Measurements from ENCODE around the gene SPTBN5. TPM values are rescaled to one million over a fixed set of nuclear protein-coding genes. Genes with fewer than 3 reads are reported as not detected.

SPTBN5 gene
- total RNA-seq, 1 experiment from 2014 or later: 2.1 TPM

- TF ChIP-seq TCF7L2 (IDR thresholded peaks at IDR 0.05; ENCODE audit: low read depth, low read length) (no peak), POLR2AphosphoS5 (IDR thresholded peaks at IDR 0.05; ENCODE audit: low read depth, low read length) (no peak), SIN3A (IDR thresholded peaks at IDR 0.05; ENCODE audit: borderline replicate concordance, insufficient read depth, low read depth, low read length) (no peak)
- TF ChIP-seq, protein P1, sequence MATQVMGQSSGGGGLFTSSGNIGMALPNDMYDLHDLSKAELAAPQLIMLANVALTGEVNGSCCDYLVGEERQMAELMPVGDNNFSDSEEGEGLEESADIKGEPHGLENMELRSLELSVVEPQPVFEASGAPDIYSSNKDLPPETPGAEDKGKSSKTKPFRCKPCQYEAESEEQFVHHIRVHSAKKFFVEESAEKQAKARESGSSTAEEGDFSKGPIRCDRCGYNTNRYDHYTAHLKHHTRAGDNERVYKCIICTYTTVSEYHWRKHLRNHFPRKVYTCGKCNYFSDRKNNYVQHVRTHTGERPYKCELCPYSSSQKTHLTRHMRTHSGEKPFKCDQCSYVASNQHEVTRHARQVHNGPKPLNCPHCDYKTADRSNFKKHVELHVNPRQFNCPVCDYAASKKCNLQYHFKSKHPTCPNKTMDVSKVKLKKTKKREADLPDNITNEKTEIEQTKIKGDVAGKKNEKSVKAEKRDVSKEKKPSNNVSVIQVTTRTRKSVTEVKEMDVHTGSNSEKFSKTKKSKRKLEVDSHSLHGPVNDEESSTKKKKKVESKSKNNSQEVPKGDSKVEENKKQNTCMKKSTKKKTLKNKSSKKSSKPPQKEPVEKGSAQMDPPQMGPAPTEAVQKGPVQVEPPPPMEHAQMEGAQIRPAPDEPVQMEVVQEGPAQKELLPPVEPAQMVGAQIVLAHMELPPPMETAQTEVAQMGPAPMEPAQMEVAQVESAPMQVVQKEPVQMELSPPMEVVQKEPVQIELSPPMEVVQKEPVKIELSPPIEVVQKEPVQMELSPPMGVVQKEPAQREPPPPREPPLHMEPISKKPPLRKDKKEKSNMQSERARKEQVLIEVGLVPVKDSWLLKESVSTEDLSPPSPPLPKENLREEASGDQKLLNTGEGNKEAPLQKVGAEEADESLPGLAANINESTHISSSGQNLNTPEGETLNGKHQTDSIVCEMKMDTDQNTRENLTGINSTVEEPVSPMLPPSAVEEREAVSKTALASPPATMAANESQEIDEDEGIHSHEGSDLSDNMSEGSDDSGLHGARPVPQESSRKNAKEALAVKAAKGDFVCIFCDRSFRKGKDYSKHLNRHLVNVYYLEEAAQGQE (IDR thresholded peaks at IDR 0.05; ENCODE audit: insufficient read depth in 1 of 2, low read depth in 2 of 2, low read length in 1 of 2): no peak
- TF ChIP-seq, protein P2, sequence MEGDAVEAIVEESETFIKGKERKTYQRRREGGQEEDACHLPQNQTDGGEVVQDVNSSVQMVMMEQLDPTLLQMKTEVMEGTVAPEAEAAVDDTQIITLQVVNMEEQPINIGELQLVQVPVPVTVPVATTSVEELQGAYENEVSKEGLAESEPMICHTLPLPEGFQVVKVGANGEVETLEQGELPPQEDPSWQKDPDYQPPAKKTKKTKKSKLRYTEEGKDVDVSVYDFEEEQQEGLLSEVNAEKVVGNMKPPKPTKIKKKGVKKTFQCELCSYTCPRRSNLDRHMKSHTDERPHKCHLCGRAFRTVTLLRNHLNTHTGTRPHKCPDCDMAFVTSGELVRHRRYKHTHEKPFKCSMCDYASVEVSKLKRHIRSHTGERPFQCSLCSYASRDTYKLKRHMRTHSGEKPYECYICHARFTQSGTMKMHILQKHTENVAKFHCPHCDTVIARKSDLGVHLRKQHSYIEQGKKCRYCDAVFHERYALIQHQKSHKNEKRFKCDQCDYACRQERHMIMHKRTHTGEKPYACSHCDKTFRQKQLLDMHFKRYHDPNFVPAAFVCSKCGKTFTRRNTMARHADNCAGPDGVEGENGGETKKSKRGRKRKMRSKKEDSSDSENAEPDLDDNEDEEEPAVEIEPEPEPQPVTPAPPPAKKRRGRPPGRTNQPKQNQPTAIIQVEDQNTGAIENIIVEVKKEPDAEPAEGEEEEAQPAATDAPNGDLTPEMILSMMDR (IDR thresholded peaks at IDR 0.05): no peak
- DNase-seq (ENCODE audit: low read depth, low spot score) (no peak), ATAC-seq (peak; percentile 14; the same call in 1 of the 2 replicates)
- Histone ChIP-seq H3K36me3 (ENCODE audit: control insufficient read depth, insufficient read depth, low read length) (no peaks in the 10 kb centered on the region), H3K4me3 (ENCODE audit: low read depth in 2 of 2, low read length in 2 of 2) (no peak overlapping the region), H3K27ac (ENCODE audit: low read length) (no peak overlapping the region), H3K9me3 (ENCODE audit: control insufficient read depth, insufficient read depth, low read depth, low read length) (no peaks in the 10 kb centered on the region), H3K27me3 (ENCODE audit: control insufficient read depth, insufficient read depth, low read length) (no peaks in the 10 kb centered on the region), H3K4me1 (ENCODE audit: control insufficient read depth, insufficient read depth, low read length) (no peaks in the 10 kb centered on the region)
- ChIA-PET CTCF (no interaction called here), POLR2A (no interaction called here)
- in situ Hi-C loops (cut with HindIII; ENCODE audit: low pct_unique_long_range_greater_than_20kb, low sequenced_read_pairs): no loop called here
- intact Hi-C loops (cut with micrococcal nuclease; ENCODE audit: unreplicated experiment): no loop called here
- no TSS peak for BruUV-seq (replicated peaks)
Measured at GRCh38 chr15:41852736-41853590, 40.9 kb downstream of the SPTBN5 start.

DNA sequence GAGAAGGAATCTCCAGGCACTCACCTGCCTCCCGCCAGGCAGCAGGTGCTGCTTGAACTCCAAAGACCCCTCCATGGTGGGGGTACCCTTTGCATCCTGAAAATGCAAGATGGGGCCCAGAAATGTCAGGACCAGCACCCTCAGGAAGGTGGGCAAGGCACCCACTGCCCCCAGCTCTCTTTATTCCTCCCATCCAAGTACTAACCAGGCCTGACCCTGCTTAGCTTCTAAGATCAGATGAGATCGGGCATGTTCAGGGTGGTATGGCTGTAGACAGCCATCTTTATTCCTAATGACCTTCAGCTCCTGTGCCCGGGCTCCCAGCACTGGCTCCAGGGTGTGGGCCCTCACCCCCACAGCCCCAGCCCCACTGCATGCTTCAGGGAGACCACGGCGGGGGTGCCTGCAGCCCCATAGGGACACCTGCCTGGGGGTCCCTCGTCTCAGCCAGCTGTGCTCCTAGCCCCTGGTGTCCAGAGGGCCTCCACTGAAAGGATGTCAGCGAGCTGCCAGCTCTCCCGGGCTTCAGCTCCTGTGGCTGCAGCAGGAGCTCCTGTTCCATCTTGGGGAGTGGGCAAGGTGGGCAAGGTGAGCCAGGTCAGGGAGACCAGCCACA lies 42.0 kb downstream of the SPTBN5 start:
- in situ Hi-C loops (cut with HindIII; ENCODE audit: low pct_unique_long_range_greater_than_20kb, low sequenced_read_pairs): no loop called here
- CTCF ChIA-PET: interaction anchor here (1.0 kb wide), 2 partner anchors 10 to 282 kb away, joined by 4 to 5 read pairs; no protein-coding TSS in a partner anchor
- POLR2A ChIA-PET: no interaction called here

More for the DNA sequence above, 42.0 kb downstream of the SPTBN5 start:
- H3K4me3 ChIP-seq (ENCODE audit: low read depth in 2 of 2, low read length in 2 of 2): no peak overlapping the region
- no peaks in the 10 kb centered on the region for H3K36me3 ChIP-seq (ENCODE audit: control insufficient read depth, insufficient read depth, low read length)
- DNase-seq (ENCODE audit: low read depth, low spot score): no peak
- H3K27me3 ChIP-seq (ENCODE audit: control insufficient read depth, insufficient read depth, low read length): no peaks in the 10 kb centered on the region
- no peak for ATAC-seq
- no TSS peak for BruUV-seq (replicated peaks)
- intact Hi-C loops (cut with micrococcal nuclease; ENCODE audit: unreplicated experiment): no loop called here
- TF ChIP-seq, protein P2 (IDR thresholded peaks at IDR 0.05): no peak
- TF ChIP-seq POLR2AphosphoS5 (IDR thresholded peaks at IDR 0.05; ENCODE audit: low read depth, low read length) (no peak), SIN3A (IDR thresholded peaks at IDR 0.05; ENCODE audit: borderline replicate concordance, insufficient read depth, low read depth, low read length) (no peak), TCF7L2 (IDR thresholded peaks at IDR 0.05; ENCODE audit: low read depth, low read length) (no peak)
- TF ChIP-seq, protein P1 (IDR thresholded peaks at IDR 0.05; ENCODE audit: insufficient read depth in 1 of 2, low read depth in 2 of 2, low read length in 1 of 2): no peak
- H3K4me1 ChIP-seq (ENCODE audit: control insufficient read depth, insufficient read depth, low read length): no peaks in the 10 kb centered on the region
- no peak overlapping the region for H3K27ac ChIP-seq (ENCODE audit: low read length)
- no peaks in the 10 kb centered on the region for H3K9me3 ChIP-seq (ENCODE audit: control insufficient read depth, insufficient read depth, low read depth, low read length)
